PC-9 (cell line): Measurements from ENCODE around the gene SLC25A34.

ENCODE experiments used
- EZH2 ChIP-seq: fragments of 200-600 bp; sonication (generic); IDR thresholded peaks from 2 replicates; pipeline ENCODE4 v1.8.0; 2017; ENCODE audit warnings: antibody characterized with exemption, low read depth
- TF ChIP-seq, protein P1 (sequence below): fragments of 200-600 bp; sonication (generic); conservative IDR thresholded peaks from 2 replicates; pipeline ENCODE4 v1.6.1; 2017; ENCODE audit warnings: mixed run types, antibody characterized with exemption, mild to moderate bottlenecking, moderate library complexity

DNA sequence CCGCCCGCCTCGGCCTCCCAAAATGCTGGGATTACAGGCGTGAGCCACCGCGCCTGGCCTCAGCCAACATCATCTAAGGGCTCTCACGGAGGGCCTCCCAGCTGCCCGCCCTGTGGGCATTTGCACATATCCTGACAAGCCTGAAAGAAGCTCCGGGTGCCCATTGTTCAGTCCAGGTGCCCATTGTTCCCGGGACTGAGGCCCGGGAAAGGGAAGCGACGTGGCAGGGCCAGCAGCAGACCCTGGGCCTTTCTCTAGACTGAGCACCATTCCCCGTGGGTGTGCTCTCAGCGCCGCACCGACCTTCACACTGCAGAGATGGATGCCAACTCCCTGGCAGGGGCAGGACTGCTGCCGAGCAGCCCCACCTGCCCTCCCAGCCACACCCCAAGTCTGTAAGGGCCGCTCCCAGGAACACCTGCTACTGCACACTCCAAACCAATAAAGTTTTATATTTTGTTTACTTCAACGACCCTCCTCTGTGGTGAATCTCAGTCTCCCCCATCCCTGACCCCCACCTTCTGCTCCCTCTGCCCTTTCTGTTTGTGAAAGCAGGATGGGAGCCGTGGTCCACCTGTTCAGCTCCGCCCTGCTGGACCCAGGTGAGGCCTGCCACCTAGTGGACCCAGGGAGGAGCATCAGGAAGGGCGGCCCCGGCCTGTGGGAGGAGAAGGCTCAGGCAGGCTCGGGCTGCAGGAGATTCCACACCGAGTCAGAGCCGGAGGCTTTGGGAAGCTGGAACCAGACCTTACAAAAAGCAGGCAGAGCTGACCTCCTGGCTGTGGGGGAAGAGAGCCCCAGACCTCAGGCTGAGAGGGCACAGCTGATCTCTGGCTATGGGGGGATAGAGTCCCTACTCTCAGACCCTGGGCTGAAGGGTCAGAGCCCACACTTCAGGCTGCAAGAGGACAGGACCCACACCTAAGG is 5.1 kb downstream of the SLC25A34 start:
- TF ChIP-seq, protein P1, sequence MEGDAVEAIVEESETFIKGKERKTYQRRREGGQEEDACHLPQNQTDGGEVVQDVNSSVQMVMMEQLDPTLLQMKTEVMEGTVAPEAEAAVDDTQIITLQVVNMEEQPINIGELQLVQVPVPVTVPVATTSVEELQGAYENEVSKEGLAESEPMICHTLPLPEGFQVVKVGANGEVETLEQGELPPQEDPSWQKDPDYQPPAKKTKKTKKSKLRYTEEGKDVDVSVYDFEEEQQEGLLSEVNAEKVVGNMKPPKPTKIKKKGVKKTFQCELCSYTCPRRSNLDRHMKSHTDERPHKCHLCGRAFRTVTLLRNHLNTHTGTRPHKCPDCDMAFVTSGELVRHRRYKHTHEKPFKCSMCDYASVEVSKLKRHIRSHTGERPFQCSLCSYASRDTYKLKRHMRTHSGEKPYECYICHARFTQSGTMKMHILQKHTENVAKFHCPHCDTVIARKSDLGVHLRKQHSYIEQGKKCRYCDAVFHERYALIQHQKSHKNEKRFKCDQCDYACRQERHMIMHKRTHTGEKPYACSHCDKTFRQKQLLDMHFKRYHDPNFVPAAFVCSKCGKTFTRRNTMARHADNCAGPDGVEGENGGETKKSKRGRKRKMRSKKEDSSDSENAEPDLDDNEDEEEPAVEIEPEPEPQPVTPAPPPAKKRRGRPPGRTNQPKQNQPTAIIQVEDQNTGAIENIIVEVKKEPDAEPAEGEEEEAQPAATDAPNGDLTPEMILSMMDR = peak; percentile 82
- TF ChIP-seq EZH2 = no peak
